GM19397 (cell line): ENCODE measurements around the gene CCDC138.
A peak's percentile ranks its signal among the peaks of the same experiment; 100 is the strongest.
"Not testable (repeated sequence)": the region's sequence is repeated elsewhere in the genome, so short reads cannot be mapped to it uniquely, and the experiment has no call there.

Source experiments
- ATAC-seq: cut with Tn5 transposase; IDR thresholded peaks from one replicate; pipeline ENCODE4 v1.9.1; 2021; ENCODE audit warnings: mild to moderate bottlenecking, moderate library complexity; ENCODE audit not compliant: unreplicated experiment

The CCDC138 gene, protein sequence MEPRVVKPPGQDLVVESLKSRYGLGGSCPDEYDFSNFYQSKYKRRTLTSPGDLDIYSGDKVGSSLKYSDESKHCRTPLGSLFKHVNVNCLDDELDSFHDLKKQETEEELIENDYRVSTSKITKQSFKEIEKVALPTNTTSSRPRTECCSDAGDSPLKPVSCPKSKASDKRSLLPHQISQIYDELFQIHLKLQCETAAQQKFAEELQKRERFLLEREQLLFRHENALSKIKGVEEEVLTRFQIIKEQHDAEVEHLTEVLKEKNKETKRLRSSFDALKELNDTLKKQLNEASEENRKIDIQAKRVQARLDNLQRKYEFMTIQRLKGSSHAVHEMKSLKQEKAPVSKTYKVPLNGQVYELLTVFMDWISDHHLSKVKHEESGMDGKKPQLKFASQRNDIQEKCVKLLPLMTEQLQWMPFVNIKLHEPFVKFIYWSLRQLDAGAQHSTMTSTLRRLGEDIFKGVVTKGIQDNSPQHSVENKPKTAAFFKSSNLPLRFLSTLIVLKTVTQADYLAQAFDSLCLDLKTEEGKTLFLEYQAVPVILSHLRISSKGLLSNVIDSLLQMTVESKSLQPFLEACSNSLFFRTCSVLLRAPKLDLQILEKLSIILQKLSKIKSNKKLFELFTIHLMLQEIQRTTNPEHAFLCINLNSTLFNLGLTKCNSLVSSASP

DNA sequence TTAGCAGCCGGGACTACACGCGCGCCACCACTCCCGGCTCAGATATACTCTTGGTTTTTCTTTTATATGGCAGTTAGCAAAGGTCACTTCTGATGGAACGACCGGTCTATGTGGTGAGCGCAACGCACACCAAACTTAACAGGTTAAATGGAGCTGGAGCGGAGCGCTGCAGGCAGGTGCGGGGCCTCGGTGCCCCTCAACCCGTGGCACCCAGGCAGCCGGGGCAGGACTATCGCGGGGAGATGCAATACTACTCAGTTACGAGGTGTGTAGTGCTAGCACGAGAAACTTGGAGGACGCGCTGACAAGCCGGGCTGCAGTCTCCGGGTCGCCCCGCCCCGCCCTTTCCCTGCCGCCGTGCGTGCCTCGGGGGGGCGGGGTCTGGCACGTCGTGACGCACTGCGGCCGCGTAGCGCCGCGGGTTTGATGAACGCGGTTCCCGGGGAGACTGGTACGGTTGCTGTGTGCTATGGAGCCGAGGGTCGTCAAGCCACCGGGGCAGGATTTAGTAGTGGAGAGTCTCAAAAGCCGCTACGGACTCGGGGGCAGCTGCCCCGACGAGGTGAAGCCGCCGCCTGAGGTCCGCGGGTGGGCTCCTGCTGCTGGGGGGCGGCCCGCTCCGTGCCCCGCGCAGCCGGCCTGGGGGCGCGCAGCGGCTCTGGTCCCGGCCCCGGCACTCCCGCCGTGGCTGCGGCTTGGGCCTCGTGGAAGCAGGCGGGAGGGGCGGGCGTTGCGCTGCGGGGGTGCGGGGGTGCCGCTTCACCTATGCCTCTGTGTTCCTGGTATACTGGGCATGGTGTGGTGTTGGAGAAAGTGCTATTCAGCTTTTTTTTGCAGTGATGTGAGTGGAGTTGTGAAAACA lies at the start of gene CCDC138:
CCDC138 (plus strand) TSS at position 418 of the 862 bp plus-strand sequence; CDS start at position 470, 52 bp downstream.
- ATAC-seq, result peak; percentile 99

GRCh38 chr2:108757973-108758372 lies 28.6 kb upstream of the CCDC138 start:
- ATAC-seq, result not testable (repeated sequence)

DNA sequence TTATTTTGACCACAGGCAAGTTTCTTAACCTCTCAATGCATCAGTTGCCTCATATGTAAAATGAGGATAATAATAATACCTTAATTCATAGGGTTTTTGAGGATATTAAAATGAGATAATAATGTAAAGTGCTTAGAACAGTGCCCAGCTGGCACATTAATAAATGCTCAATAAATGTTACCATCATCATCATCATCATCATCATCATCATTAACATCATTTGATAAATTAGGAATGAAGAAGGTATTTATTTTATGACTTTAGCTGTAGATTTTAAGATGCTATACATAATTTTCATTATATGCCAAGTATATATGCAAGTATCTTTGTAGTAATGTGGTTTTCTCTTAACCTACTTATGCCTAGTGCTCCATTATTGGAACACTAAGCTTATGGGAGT lies 24.0 kb upstream of the CCDC138 start:
- not testable (repeated sequence) for ATAC-seq

GRCh38 chr2:108766671-108767070 lies 19.9 kb upstream of the CCDC138 start:
- ATAC-seq, result not testable (repeated sequence)

- ATAC-seq, result not testable (repeated sequence)
Observed at GRCh38 chr2:108767859-108768258, 18.7 kb upstream of the CCDC138 start.

- ATAC-seq, result peak; percentile 56
Observed at GRCh38 chr2:108776475-108776874, 10.1 kb upstream of the CCDC138 start.

DNA sequence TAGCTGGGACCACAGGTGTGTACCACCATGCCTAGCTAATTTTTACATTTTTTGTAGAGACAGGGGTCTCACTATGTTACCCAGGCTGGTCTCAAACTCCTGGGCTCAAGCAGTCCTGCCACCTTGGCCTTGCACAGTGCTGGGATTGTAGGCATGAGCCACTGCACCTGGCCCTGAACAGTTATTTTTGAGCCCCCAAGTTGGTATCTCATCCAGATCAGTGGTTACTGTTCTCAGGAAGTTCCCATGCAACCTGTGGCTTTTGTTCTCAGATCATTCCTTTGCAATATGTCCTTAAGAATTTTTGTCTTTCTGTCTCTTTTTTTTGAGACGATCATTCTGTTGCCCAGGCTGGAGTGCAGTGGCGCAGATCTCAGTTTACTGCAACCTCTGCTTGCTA lies 7.7 kb upstream of the CCDC138 start:
- ATAC-seq, result no peak

- no peak for ATAC-seq
Observed at GRCh38 chr2:108786008-108786353, 590 bp upstream of the CCDC138 start.

GRCh38 chr2:108787216-108787541 lies 608 bp downstream of the CCDC138 start:
- ATAC-seq, result no peak

DNA sequence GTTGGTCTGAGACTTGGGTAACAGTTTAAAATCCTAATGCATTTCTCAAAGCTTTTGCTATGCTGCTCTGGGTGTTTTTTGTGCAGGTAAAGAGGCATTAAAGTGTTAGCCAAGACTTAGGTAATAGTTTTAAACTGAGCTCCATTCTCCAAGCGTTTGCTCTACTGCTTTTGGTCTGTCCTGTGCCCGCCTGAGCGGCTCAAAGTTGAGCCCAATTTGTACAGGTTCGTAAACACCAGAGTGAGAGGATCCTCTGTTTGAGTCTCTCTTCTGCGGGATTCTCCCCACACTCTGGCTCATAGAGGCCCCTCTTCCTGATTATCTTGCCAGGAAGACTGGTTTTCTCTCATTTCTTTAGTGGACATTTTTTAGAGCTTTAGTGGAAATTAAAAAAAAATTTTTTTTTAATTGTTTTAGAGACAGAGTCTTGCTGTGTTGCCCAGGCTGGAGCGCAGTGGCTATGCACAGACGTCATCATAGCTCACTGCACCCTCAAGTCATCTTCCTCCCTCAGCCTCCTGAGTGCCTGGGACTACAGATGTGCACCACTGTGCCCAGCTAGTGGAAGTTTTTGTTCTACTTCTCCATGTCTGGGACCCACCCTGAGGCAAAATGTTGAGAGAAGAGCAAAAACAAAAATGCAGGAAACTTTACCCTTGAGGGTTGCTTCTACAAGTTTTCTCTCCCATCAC lies 16.6 kb downstream of the CCDC138 start:
- ATAC-seq, result no peak

GRCh38 chr2:108805032-108805431 lies 18.5 kb downstream of the CCDC138 start:
- no peak for ATAC-seq

- ATAC-seq, result no peak
Observed at GRCh38 chr2:108805782-108806181, 19.2 kb downstream of the CCDC138 start.

- ATAC-seq, result no peak
Observed at GRCh38 chr2:108806371-108807113, 20.0 kb downstream of the CCDC138 start.

DNA sequence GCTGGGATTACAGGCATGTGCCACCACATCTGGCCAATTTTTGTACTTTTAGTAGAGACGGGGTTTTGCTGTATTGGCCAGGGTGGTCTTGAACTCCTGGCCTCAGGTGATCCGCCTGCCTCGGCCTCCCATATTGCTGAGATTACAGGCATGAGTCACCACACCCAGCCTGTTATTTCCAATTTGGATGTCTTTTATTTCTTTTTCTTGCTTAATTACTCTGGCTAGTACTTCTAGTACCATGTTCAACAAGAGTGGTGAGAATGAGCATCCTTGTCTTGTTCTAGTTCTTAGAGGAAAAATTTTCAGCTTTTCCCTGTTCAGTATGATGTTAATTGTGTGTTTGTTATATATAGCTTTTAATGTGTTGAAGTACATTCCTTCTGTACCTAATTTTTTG lies 23.4 kb downstream of the CCDC138 start:
- ATAC-seq, result no peak

DNA sequence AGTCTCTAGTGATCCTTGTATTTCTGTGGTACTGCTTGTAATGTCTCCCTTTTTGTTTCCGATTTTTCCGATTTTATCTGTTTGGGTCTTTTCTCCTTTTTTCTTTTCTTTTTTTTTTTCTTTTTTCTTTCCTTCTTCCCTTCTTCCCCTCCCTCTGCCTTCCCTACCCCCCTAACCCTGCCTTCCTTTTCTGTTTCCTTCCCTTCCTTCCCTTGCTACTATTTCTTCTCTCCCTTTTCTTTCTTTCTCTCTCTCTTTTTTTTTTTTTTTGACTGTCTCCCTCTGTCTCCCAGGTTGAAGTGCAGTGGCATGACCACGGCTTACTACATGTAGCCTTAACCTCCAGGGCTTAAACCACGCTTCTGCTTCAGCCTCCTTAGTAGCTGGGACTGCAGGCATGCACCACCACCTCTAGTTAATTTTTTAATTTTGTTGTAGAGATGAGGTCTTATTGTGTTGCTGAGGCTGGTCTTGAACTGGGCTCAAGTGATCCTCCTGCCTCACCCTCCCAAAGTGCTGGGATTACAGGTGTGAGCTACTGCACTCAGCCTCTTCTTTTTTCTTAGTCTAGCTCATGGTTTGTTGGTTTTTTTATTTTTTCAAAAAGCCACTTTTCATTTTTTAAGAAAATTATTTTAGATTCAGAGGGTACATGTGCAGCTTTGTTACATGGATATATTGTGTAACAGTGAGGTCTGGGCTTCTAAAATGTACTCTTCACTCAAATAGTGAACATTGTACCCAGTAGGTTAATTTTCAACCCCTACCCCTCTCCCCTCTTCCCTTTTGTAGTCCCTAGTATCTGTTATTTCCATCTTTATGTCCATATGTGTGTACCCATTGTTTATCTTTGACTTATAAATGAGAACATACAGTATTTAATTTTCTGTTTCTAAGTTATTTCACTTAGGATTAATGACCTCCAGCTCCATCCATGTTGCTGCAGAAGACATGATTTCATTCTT lies 24.7 kb downstream of the CCDC138 start:
- no peak for ATAC-seq

DNA sequence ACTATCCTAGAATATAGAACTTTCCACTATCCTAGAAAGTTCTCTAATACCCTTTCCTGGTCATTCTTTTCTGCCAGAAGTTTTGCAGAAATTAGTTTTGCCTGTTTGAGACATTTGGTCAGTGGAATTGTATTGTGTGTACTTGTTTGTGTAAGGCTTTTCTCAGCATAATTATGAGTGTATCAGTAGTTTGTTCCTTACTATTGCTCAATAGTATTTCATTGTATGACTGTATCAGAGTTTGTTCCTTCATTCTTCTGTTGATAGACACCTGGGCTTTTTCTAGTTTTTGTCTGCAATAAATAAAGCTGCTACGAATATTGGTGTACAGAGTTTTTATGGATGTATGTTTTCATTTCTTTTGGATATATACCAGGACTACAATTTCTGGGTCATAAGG lies 27.2 kb downstream of the CCDC138 start:
- no peak for ATAC-seq

GRCh38 chr2:108820482-108820881 lies 33.9 kb downstream of the CCDC138 start:
- no peak for ATAC-seq

GRCh38 chr2:108823286-108823685 lies 36.7 kb downstream of the CCDC138 start:
- no peak for ATAC-seq
